Cardiac muscle cell (in vitro differentiated cells and primary cell): ENCODE data around the gene ZNF821. TPM values are rescaled to one million over a fixed set of nuclear protein-coding genes. Genes with fewer than 3 reads are reported as not detected.

ENCODE experiments used
- DNase-seq, 2 donors: peaks; one replicate each; pipeline versions ENCODE4 v3.0.0 to v3.0.0-alpha.2; 2010 to 2017; ENCODE audit warnings: low read depth in 1 of 2, low spot score in 1 of 2
- H3K27ac ChIP-seq: fragments of 200-600 bp; sonication (generic); 2 replicates; pipeline ENCODE4 v1.5.1; 2016
- H3K27me3 ChIP-seq: fragments of 200-600 bp; sonication (generic); 2 replicates; pipeline ENCODE4 v1.6.0; 2016; ENCODE audit warnings: control low read depth
- H3K36me3 ChIP-seq: fragments of 200-600 bp; sonication (generic); 2 replicates; pipeline ENCODE4 v1.5.1; 2016; ENCODE audit warnings: control low read depth
- H3K4me1 ChIP-seq: fragments of 200-600 bp; sonication (generic); 2 replicates; pipeline ENCODE4 v1.8.1; 2017; ENCODE audit warnings: low read depth, mild to moderate bottlenecking, mixed run types
- H3K4me3 ChIP-seq: fragments of 200-600 bp; sonication (generic); 2 replicates; pipeline ENCODE4 v1.5.1; 2016; ENCODE audit warnings: mild to moderate bottlenecking
- H3K9me3 ChIP-seq: fragments of 200-600 bp; sonication (generic); 2 replicates; pipeline ENCODE4 v1.5.1; 2017; ENCODE audit warnings: low read depth, mild to moderate bottlenecking, control low read depth
- polyA plus RNA-seq: library from polyadenylated mRNA; unstranded; fragments of >200 nt; fragmentation: Nextera tagmentation; extraction: Ambion mirVana; gene quantifications from 2 replicates; pipeline ENCODE4 v1.2.1, GENCODE V29; 2016
- total RNA-seq: library from RNA; depleted of rRNA; stranded (reverse); fragments of >200 nt; gene quantifications from 2 replicates; pipeline ENCODE4 v1.2.3, GENCODE V29; 2016
- TF ChIP-seq, protein P1 (sequence below): IDR thresholded peaks from 2 replicates; pipeline ENCODE4 v1.5.1; 2012; ENCODE audit warnings: low read depth, mild to moderate bottlenecking, low read length

Gene ZNF821
- total and polyA plus RNA-seq, 2 experiments from 2014 or later: 19.6 to 24.9 TPM

DNA sequence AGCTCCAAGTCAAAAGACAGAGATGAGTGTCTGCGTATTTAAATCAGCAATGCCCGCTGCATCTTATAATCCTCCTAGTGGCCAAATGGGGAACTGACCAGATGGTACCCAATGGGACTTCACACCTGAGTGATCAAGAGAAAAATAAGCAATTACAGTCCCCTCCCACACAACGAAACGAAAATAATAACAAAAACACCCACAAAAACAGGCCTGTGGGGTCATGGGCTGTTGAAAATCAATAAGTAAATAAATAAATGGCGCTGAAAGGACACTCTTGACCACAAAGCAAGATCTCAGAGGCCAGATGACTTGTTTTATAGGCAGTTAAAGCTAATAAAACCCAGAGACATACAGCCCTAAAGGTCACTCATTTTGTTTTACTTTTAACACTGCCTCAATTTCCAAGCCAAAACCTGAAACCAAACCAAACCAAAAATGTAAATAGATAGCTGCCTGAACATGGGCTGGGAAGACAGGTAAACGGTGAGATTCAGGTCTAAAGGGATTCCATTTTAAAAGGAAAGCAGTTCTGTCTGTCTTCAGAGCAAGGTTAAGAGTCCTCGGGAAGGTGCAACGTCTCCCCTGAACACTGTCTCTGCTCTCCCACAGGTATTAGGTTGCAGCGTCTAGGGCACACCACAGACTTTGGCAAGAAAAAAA lies 1.3 kb downstream of the ZNF821 start:
- Histone ChIP-seq H3K36me3 (peaks cover 21% of the 10 kb centered on the region), H3K27ac (peak overlapping the region; percentile 91), H3K4me1 (peaks cover 7% of the 10 kb centered on the region), H3K4me3 (peak overlapping the region; percentile 95), H3K27me3 (no peaks in the 10 kb centered on the region), H3K9me3 (no peaks in the 10 kb centered on the region)
- peak; percentile 79 to 82 for DNase-seq
- TF ChIP-seq, protein P1, sequence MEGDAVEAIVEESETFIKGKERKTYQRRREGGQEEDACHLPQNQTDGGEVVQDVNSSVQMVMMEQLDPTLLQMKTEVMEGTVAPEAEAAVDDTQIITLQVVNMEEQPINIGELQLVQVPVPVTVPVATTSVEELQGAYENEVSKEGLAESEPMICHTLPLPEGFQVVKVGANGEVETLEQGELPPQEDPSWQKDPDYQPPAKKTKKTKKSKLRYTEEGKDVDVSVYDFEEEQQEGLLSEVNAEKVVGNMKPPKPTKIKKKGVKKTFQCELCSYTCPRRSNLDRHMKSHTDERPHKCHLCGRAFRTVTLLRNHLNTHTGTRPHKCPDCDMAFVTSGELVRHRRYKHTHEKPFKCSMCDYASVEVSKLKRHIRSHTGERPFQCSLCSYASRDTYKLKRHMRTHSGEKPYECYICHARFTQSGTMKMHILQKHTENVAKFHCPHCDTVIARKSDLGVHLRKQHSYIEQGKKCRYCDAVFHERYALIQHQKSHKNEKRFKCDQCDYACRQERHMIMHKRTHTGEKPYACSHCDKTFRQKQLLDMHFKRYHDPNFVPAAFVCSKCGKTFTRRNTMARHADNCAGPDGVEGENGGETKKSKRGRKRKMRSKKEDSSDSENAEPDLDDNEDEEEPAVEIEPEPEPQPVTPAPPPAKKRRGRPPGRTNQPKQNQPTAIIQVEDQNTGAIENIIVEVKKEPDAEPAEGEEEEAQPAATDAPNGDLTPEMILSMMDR: peak; percentile 90

DNA sequence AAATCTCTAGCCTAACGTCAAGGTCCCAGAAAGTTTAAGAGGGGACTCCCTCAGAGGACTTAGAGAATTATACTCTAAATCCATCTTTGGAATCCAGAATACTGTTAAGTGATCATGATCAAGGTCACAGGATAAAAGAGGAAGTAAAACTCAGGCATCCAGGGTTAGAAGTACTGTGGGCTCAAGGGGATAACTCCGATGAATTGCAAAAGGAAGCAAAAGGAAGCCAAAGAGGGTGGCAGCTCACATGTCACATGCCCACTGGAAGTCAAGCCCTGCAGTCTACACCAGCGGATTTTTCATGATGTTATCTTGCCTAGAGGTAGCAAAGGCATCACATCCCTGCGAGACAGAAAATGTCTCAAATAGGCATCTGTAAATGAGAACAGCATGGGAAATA lies 3.8 kb downstream of the ZNF821 start:
- Histone ChIP-seq H3K4me3 (no peak overlapping the region), H3K9me3 (no peaks in the 10 kb centered on the region), H3K36me3 (peaks cover 21% of the 10 kb centered on the region), H3K27me3 (no peaks in the 10 kb centered on the region), H3K4me1 (peaks cover 7% of the 10 kb centered on the region), H3K27ac (no peak overlapping the region)
- TF ChIP-seq, protein P1: no peak
- DNase-seq: no peak

DNA sequence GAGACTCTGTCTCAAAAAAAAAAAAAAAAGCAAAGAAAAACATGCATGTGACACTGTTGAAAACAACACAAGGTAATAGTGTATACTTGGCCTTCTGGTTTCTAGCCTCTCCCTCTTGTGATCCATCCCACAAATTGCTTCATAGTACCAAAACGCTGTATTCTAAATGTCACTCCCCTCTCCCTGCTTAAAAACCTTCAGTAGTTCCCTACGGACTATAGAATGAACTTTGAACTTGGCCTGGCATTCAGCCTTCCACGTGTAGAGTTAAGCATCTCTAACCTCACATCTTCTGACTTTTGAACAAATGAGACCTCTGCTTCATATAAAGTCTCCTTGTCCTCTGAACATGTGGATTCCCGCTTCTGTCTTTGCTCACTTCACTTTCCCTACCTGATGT lies 5.1 kb downstream of the ZNF821 start:
- H3K4me3 ChIP-seq: no peak overlapping the region
- no peak overlapping the region for H3K27ac ChIP-seq
- H3K9me3 ChIP-seq: no peaks in the 10 kb centered on the region
- no peaks in the 10 kb centered on the region for H3K27me3 ChIP-seq
- peaks cover 7% of the 10 kb centered on the region for H3K4me1 ChIP-seq
- TF ChIP-seq, protein P1: no peak
- no peak for DNase-seq
- H3K36me3 ChIP-seq: peaks cover 21% of the 10 kb centered on the region

DNA sequence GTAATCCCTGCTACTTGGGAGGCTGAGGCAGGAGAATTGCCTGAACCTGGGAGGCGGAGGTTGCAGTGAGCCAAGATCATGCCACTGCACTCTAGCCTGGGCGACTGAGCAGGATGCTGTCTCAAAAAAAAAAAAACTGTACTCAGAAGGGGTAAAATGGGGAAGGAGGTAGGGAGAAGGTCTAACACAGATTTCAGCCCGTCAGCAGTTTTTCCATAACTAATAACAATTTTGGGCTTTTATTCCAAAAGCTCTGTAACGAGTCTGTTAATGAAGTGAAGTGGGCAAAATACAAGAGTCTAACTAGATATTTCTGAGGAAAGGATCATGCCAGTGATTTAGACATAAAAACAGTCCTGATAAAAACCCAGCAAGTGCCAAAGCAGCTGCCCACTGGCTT lies 10.8 kb downstream of the ZNF821 start:
- TF ChIP-seq, protein P1: no peak
- no peak overlapping the region for H3K27ac ChIP-seq
- H3K36me3 ChIP-seq: peaks cover 7% of the 10 kb centered on the region
- no peaks in the 10 kb centered on the region for H3K4me1 ChIP-seq
- no peaks in the 10 kb centered on the region for H3K27me3 ChIP-seq
- H3K9me3 ChIP-seq: no peaks in the 10 kb centered on the region
- no peak for DNase-seq
- no peak overlapping the region for H3K4me3 ChIP-seq

DNA sequence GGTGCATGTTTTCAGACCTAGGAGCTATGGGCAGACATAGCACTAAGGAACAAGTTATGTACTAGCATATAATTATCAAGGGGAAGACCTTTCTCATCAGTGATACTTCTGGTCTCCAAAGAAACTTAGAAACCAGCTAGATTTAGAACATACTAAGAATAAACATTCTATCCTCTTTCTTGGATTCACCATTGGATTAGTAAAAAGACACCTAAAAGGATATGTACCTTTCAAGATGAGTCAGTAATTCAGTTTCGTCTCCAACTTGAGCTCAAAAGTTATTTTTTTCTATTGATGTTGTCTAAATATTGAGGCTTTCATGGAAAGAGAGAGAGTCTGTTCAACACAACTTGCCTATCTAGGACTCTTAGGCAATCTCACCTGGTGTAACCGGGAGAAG lies 13.2 kb downstream of the ZNF821 start:
- DNase-seq: no peak
- Histone ChIP-seq H3K27ac (no peak overlapping the region), H3K4me3 (no peak overlapping the region), H3K36me3 (peaks cover 13% of the 10 kb centered on the region), H3K4me1 (no peaks in the 10 kb centered on the region), H3K9me3 (no peaks in the 10 kb centered on the region), H3K27me3 (no peaks in the 10 kb centered on the region)
- TF ChIP-seq, protein P1: no peak
